Aorta (tissue), 5 donors: ENCODE data around the gene SERPINE2. TPM values are rescaled to one million over a fixed set of nuclear protein-coding genes. Genes with fewer than 3 reads are reported as not detected.

Experiments
- ATAC-seq: fragments of 200-7000 bp; cut with Tn5 transposase; one replicate; pipeline ENCODE4 v1.9.1; 2022; ENCODE audit warnings: moderate library complexity; ENCODE audit not compliant: low FRiP score
- DNase-seq, 2 donors: peaks; one replicate each; pipeline ENCODE4 v3.0.0-alpha.2; 2020
- H3K27ac ChIP-seq, 2 donors: one replicate each; pipeline ENCODE4 v1.5.1; 2013; ENCODE audit warnings: low read length in 2 of 2, mild to moderate bottlenecking in 2 of 2, moderate library complexity in 2 of 2, control low read depth in 1 of 2, inconsistent platforms in 1 of 2, low read depth in 1 of 2
- H3K27me3 ChIP-seq, 2 donors: one replicate each; pipeline ENCODE4 v1.6.1; 2013; ENCODE audit warnings: control low read depth in 1 of 2, low read length in 1 of 2, mild to moderate bottlenecking in 1 of 2, moderate library complexity in 1 of 2; ENCODE audit not compliant: insufficient read depth in 2 of 2, control insufficient read depth in 1 of 2
- H3K36me3 ChIP-seq, 2 donors: one replicate each; pipeline ENCODE4 v1.6.1; 2013; ENCODE audit warnings: control low read depth in 1 of 2, low read length in 1 of 2, mild to moderate bottlenecking in 1 of 2; ENCODE audit not compliant: insufficient read depth in 2 of 2, control insufficient read depth in 1 of 2
- H3K4me1 ChIP-seq, 2 donors: one replicate each; pipeline ENCODE4 v1.6.1; 2013; ENCODE audit warnings: low read length in 2 of 2, control low read depth in 1 of 2, mild to moderate bottlenecking in 1 of 2, moderate library complexity in 1 of 2; ENCODE audit not compliant: insufficient read depth in 2 of 2, control insufficient read depth in 1 of 2
- H3K4me3 ChIP-seq, 2 donors: one replicate each; pipeline ENCODE4 v1.5.1; 2013; ENCODE audit warnings: low read length in 2 of 2, control low read depth in 1 of 2, mild to moderate bottlenecking in 1 of 2
- H3K9me3 ChIP-seq: one replicate; pipeline ENCODE4 v1.6.1; 2013; ENCODE audit warnings: mild to moderate bottlenecking, low read length; ENCODE audit not compliant: control insufficient read depth
- WGBS, 2 donors: extraction: QIAGEN DNeasy Blood & Tissue Kit; methylation state at CpG; one replicate each; pipeline ENCODE4 v1.1.7; 2013; 5-methylcytosine and 5-hydroxymethylcytosine counted together
- intact Hi-C, 2 donors: fragments of 100-400 bp; cut with DNase I; formaldehyde crosslinking; loops; one replicate each; pipeline versions ENCODE4 v1.14.2 to v1.15.0; 2022
- polyA plus RNA-seq, 2 donors: library from polyadenylated mRNA; stranded (reverse); fragments of 200-250 nt; gene quantifications; one replicate each; pipeline ENCODE4 v1.2.3, GENCODE V29; 2013
- total RNA-seq, 2 donors: library from RNA; stranded (reverse); fragmentation: NEBNext Ultra II Directional; extraction: Animal tissue kit (Norgen Biotek cat#: 25700); gene quantifications; one replicate each; pipeline ENCODE4 v1.2.1, GENCODE V29; 2021
- donor health status: healthy with polysubstance abuse.
- donor health status: Bipolar disorder and iron deficiency.
- donor health status: DM: no; HTN: no; CAD: no.
- donor health status: DM: no; HTN: no; CAD: no.
- donor health status: DM: yes; HTN: yes; CAD: no.

The SERPINE2 gene
- total and polyA plus RNA-seq, 4 donors = 11.7 to 222 (median 97.5) TPM

DNA sequence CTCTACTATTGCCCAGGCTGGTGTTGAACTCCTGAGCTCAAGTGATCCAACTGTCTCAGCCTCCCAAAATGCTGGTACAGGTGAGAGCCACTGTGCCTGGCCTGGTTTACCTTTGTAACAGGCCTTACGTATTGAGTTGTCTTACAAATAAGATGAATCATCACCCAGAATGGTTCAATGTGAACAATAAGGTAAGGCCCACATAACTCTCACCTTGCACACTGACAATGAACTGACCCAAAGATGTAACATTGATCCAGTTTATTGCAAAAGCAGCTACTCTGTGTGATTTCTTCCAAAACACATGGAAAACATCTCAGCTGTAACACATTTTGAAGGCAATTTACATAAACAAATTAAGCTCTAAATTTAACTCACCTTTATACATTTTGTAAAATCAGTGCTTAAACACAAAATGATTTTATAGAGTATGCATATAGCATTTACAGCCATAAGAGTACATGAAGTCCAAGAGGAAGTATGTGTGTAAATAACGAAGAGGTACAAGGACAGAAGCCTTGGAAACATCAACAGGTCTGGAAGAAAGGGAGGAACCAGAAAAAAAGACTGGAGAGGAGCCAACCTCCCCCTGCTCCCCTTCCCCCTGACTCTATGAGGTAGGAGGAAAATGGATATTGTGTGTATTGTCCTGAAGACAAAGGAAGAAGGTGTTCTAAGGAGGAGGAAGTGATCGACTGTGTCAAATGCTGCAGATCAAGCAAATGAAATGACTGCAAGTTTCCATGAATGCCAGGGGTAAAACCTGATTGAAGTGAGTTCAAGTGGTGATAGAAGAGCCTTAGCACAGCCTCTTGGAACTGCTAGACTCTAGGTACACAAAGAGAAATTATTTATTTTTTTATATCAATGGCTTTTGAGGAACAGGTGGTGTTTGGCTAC is 88.4 kb downstream of the SERPINE2 start:
- no peak overlapping the region for H3K27ac ChIP-seq
- H3K36me3 ChIP-seq = no peaks in the 10 kb centered on the region
- intact Hi-C loops = no loop called here
- H3K27me3 ChIP-seq = no peaks in the 10 kb centered on the region
- no peak overlapping the region for H3K4me3 ChIP-seq
- H3K4me1 ChIP-seq = no peaks in the 10 kb centered on the region
- 86 to 92% methylated on average over 3 of the region's 3 CpGs for WGBS, 2 donors
- ATAC-seq (no peak), DNase-seq (no peak)
- no peaks in the 10 kb centered on the region for H3K9me3 ChIP-seq

DNA sequence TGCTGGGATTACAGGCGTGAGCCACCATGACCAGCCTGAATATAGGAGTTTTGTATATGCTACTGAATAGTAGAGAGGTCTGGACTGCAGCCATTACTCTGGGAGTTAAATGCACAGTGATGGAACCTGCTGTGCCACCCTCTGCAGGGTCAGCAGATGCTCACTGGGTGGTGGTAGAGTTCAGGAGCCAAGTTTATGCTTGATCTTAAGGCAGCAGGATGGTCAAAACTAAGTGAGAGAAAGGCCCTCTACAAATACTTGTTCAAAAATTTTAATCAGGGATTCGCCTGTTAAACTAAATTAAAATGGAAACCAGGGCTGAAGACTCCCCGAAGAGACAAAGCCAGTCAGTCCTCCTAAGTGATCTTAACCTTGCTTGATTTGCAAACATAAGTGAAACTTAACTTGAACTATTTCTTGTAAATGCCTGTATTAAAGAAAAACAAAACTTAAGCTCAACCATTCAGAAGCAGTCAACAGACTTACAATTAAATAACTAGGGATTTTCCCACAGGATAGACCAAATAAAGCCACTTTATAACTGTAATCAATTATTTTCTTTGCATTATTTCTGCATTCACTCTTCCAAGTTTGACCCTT is 89.7 kb downstream of the SERPINE2 start:
- intact Hi-C loops = no loop called here
- WGBS, 2 donors = 73 to 77% methylated on average over 3 of the region's 3 CpGs
- ATAC-seq = no peak

DNA sequence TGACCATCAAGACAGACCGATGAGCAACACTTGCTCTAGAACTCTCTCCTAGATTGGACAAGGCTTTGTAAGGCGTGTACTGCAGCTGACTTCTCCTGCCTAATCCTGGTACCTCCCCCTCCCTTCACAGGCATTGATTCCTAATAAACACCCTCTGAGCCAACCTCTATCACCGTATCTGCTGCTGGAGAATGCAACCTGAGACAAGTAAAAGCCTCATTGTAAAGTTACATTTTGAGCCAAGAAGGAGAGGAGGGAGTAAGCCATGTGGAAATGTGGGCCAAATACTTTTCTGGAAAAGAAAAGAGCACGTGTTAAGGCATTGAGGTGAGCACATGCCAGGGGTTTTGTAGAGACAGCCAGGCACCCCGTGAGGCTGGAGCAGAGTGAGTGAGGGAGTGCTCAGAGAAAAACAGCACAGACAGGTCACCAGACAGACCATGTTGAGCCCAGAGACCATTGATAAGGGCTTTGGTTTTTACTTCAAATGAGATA is 91.3 kb downstream of the SERPINE2 start:
- Histone ChIP-seq H3K4me1 (no peaks in the 10 kb centered on the region), H3K27me3 (no peaks in the 10 kb centered on the region), H3K36me3 (no peaks in the 10 kb centered on the region), H3K4me3 (no peak overlapping the region), H3K9me3 (no peaks in the 10 kb centered on the region), H3K27ac (no peak overlapping the region)
- ATAC-seq (no peak), DNase-seq (no peak)
- WGBS, 2 donors = 41 to 42% methylated on average over 5 of the region's 5 CpGs
- intact Hi-C loops = no loop called here

More for the DNA sequence above, 89.7 kb downstream of the SERPINE2 start:
- Histone ChIP-seq H3K27ac (no peak overlapping the region), H3K9me3 (no peaks in the 10 kb centered on the region), H3K36me3 (no peaks in the 10 kb centered on the region), H3K27me3 (no peaks in the 10 kb centered on the region), H3K4me3 (no peak overlapping the region), H3K4me1 (no peaks in the 10 kb centered on the region)
- DNase-seq = no peak

DNA sequence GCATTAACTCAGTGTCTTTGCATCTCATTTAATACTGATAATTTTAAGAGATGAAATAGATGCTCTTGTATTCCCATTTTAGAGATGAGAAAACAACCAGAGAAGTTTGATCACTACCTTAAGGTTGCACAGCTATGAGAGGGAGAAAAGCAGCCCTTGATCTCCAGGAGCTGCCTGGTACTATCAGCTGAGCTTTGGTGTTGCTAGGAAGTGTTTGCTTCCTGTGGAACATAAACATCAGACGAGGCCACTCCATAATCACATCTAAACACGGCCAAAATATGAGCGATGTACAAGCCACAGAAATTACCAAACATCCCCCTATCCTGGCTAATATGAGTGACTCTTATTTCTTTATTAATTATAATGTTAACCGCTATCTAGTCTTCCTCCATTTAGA is 93.3 kb downstream of the SERPINE2 start:
- DNase-seq (no peak), ATAC-seq (no peak)
- Histone ChIP-seq H3K36me3 (no peaks in the 10 kb centered on the region), H3K9me3 (no peaks in the 10 kb centered on the region), H3K4me3 (no peak overlapping the region), H3K4me1 (peaks cover 0 to 1% of the 10 kb centered on the region in 2 donors), H3K27me3 (no peaks in the 10 kb centered on the region), H3K27ac (no peak overlapping the region)
- intact Hi-C loops = loop anchor here in 1 of 2 donors (1.0 kb wide), 1 partner anchor 12 kb away; the partner anchor contains the start of gene MRPL44
- WGBS, 2 donors = 65 to 72% methylated on average over 4 of the region's 4 CpGs

DNA sequence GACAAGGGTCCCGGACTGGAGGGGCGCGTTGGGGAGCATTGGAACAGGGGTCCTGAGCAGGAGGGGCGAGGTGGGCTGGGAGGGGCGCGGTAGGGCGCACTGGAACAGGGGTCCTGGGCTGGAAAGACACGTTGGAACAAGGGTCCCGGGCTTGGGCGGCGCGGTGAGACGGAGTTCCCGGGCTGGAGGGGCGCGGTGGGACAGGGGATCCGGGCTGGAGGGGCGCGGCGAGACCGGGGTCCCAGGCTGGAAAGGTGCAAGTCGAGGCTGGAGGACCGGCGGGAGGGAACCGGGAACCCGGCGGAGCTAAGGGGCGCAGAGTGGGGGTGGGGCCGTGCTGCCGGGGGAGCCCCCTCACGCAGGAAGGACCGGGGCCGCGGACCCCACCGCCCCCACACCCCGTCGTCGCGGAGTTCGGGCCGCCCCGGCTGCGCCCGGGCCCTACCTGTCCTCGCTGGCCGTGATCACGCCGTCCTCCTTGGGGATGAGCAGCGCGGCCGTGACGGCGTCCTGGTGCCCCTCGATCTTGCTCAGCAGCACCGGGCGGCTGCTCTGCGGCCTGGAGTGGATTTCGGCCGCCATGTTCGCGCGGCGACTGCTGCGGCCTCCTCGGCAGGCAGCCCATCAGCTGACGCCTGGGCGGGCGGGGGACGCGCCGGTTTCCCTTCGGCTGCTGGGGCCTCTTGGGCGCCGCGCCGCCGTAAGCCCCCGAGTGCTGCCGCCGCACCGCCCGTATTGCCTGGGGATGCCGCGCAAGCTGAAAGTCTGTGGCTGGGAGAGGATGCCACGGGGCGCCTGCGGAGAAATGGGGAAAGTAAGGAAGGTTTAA is 94.2 kb downstream of the SERPINE2 start, which contains the start of gene WDFY1:
Gene WDFY1 (minus strand): TSS at position 633 of the 829 bp plus-strand sequence. CDS start 51 bp downstream, at position 582.
- Histone ChIP-seq H3K27ac (peak within 1 kb of the TSS; percentile 72 to 80), H3K27me3 (no peaks in the 10 kb centered on the region), H3K4me1 (peaks cover 0 to 1% of the 10 kb centered on the region in 2 donors), H3K9me3 (no peaks in the 10 kb centered on the region), H3K36me3 (no peaks in the 10 kb centered on the region), H3K4me3 (peak within 1 kb of the TSS; percentile 52 to 77)
- ATAC-seq (peak; percentile 95), DNase-seq (peak; percentile 95 to 96)
- intact Hi-C loops = loop anchor here in 1 of 2 donors (1.0 kb wide), 1 partner anchor 12 kb away; the partner anchor contains the start of gene MRPL44
- WGBS, 2 donors = 1% methylated on average over 76 to 87 of the region's 87 CpGs

DNA sequence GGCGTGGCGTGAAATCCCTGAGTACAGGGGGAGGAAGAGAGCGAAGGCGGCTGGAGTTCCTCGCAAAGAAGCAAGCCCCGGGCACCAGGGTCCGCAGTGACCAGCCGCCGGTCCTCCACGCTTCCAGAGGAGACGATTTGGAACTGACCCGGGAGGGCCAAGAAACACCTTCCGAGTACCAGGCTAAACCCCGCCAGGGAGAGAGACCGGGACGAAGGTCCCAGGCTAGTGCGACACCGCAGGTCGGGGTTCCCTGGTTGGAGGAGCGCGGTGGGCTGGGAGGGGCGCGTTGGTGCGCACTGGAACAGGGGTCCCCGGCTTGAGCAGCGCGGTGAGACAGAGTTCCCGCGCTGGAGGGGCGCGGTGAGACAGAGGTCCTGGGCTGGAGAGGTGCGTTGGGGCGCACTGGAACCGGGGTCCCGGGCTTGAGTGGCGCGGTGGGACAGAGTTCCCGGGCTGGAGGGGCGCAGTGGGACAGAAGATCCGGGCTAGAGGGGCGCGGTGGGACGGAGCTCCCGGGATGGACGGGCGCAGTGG is 94.9 kb downstream of the SERPINE2 start:
- Histone ChIP-seq H3K27ac (peak overlapping the region; percentile 72 to 80), H3K9me3 (no peaks in the 10 kb centered on the region), H3K27me3 (no peaks in the 10 kb centered on the region), H3K4me1 (peaks cover 1 to 3% of the 10 kb centered on the region in 2 donors), H3K4me3 (peak overlapping the region; percentile 52 to 77), H3K36me3 (no peaks in the 10 kb centered on the region)
- intact Hi-C loops = no loop called here
- WGBS, 2 donors = 0% methylated on average over 46 of the region's 46 CpGs
- peak; percentile 76 for ATAC-seq
- peak; percentile 62 to 82 for DNase-seq

DNA sequence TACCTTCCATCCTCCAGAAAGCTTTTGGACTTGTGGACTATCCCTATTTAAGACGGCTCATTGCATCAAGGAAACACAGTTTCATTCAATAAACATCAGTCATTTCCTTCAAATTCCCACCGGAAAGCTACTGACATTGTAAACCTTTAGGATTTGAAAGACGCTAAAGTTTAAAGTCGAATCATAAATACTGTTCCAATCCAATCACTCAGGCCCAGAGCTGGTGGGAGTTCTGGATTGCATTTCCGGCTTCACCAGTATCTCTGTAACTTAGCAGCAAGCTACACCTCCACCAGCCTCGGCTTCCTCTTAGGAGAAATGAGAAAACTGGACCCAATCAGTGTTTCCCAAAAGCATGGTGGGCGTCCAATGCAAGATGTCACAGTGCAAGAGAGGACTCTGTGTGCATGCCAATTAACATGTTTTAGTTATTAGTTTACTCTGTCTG is 95.5 kb downstream of the SERPINE2 start:
- DNase-seq (no peak), ATAC-seq (no peak)
- Histone ChIP-seq H3K4me3 (peak overlapping the region; percentile 52 to 77), H3K4me1 (peaks cover 1 to 3% of the 10 kb centered on the region in 2 donors), H3K27ac (peak overlapping the region; percentile 72 to 78), H3K36me3 (no peaks in the 10 kb centered on the region), H3K27me3 (no peaks in the 10 kb centered on the region), H3K9me3 (no peaks in the 10 kb centered on the region)
- intact Hi-C loops = no loop called here
- 3% methylated on average over 7 of the region's 7 CpGs for whole genome bisulfite sequencing, 2 donors

DNA sequence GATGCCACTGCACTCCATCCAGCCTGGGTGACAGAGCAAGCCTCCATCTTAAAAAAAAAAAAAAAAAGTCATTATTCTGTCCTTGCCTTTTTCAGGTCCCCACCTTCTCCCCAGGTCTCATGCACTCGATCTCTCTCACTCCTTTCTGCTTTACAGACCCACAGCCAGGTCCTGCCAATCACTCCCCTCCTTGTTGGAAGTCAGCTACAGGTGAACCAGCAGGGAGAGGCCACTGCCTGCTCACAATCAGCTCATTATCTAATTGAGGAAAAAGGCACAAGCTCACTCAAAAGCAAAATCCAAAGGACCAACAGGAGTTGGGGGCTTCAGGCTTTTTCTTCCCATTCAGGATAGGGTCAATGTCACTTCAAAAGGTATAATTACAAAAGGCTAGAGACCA is 96.0 kb downstream of the SERPINE2 start:
- no peaks in the 10 kb centered on the region for H3K27me3 ChIP-seq
- 55 to 78% methylated on average over 1 of the region's 1 CpG for WGBS, 2 donors
- DNase-seq (no peak), ATAC-seq (no peak)
- peak overlapping the region; percentile 52 to 77 for H3K4me3 ChIP-seq
- peaks cover 1 to 3% of the 10 kb centered on the region in 2 donors for H3K4me1 ChIP-seq
- intact Hi-C loops = no loop called here
- no peaks in the 10 kb centered on the region for H3K36me3 ChIP-seq
- H3K9me3 ChIP-seq = no peaks in the 10 kb centered on the region
- peak overlapping the region; percentile 9 to 78 for H3K27ac ChIP-seq
